RPMI7951 (cell line): Measurements from ENCODE around the gene UMOD. TPM values are rescaled to one million over a fixed set of nuclear protein-coding genes. Genes with fewer than 3 reads are reported as not detected.

ENCODE experiments used
- DNase-seq: peaks from one replicate; pipeline ENCODE4 v3.0.0-alpha.2; 2012; ENCODE audit warnings: low read depth
- total RNA-seq: library from RNA; depleted of rRNA; stranded (reverse); fragments of >200 nt; shearing (Covaris generic); gene quantifications from 2 replicates; pipeline ENCODE4 v1.2.3, GENCODE V29; 2014; rRNA removed

Gene UMOD
- total RNA-seq, 1 experiment from 2014 or later, result not detected

- DNase-seq, result no peak
Observed at GRCh38 chr16:20302389-20302788, 50.1 kb downstream of the UMOD start.

GRCh38 chr16:20301840-20302239 is 50.7 kb downstream of the UMOD start:
- DNase-seq, result no peak

GRCh38 chr16:20300312-20301097 is 52.0 kb downstream of the UMOD start:
- DNase-seq, result peak; percentile 45

- no peak for DNase-seq
Observed at GRCh38 chr16:20298452-20298851, 54.1 kb downstream of the UMOD start.

GRCh38 chr16:20291208-20292206 is 61.0 kb downstream of the UMOD start:
- DNase-seq, result no peak

GRCh38 chr16:20289571-20289970 is 62.9 kb downstream of the UMOD start:
- no peak for DNase-seq

- DNase-seq, result no peak
Observed at GRCh38 chr16:20285993-20286499, 66.5 kb downstream of the UMOD start.

Other genes with a start within 250 kb of the UMOD start
- gene GP2, start 25.2 kb downstream of the UMOD start, total RNA-seq, result not detected in 2 replicates
- gene PDILT, start 52.0 kb upstream of the UMOD start, total RNA-seq, result not detected in 2 replicates
- gene ACSM5, start 56.8 kb upstream of the UMOD start, total RNA-seq, result not detected in 2 replicates
- not detected in 2 replicates for gene ACSM2A, start 98.8 kb upstream of the UMOD start, total RNA-seq
- not detected in 2 replicates for gene ACSM2B, start 223.7 kb upstream of the UMOD start, total RNA-seq